B cell (primary cell): ENCODE data around the gene PTPRM. TPM values are rescaled to one million over a fixed set of nuclear protein-coding genes. Genes with fewer than 3 reads are reported as not detected.

Experiments
- ATAC-seq: fragments of 200-7000 bp; cut with Tn5 transposase; one replicate; pipeline ENCODE4 v1.10.0; 2021; ENCODE audit warnings: low read depth, mild to moderate bottlenecking, moderate number of reproducible peaks, moderate library complexity
- CTCF ChIA-PET: fragments of 350-600 bp; sonication (Branson Sonifier 250); formaldehyde crosslinking; loops from one replicate; lab custom pipeline; 2021; ENCODE audit warnings: antibody characterized with exemption, inconsistent platforms; lab: Charles Lee
- POLR2A ChIA-PET: fragments of 350-600 bp; sonication (Branson Sonifier 250); formaldehyde crosslinking; loops from one replicate; lab custom pipeline; 2021; ENCODE audit warnings: antibody characterized with exemption; lab: Charles Lee
- DNase-seq: peaks from one replicate; pipeline ENCODE4 v3.0.0; 2013
- H2AFZ ChIP-seq: 2 replicates; pipeline ENCODE4 v1.6.1; 2012; ENCODE audit warnings: mild to moderate bottlenecking, low read depth, low read length; ENCODE audit not compliant: insufficient read depth, poor library complexity, severe bottlenecking
- H3K27ac ChIP-seq, 2 donors: 1 replicate in 1 of 2; 2 replicates in 1 of 2; pipeline ENCODE4 v1.5.1; 2012 to 2013; ENCODE audit warnings: low read length in 2 of 2, mild to moderate bottlenecking in 2 of 2, moderate library complexity in 1 of 2
- H3K27me3 ChIP-seq, 4 experiments: fragments of 200-600 bp in 1 of 4; sonication (generic) in 1 of 4; replicated peaks in 1 of 4; 1 replicate in 2 of 4; 2 replicates in 2 of 4; pipeline versions ENCODE4 v1.6.1 to v1.7.0; 2013 to 2016; ENCODE audit warnings: low read length in 3 of 4, mild to moderate bottlenecking in 2 of 4, mixed read lengths in 1 of 4, moderate library complexity in 1 of 4; ENCODE audit not compliant: insufficient read depth in 4 of 4, control insufficient read depth in 3 of 4; ENCODE audit errors: control extremely low read depth in 1 of 4
- H3K36me3 ChIP-seq, 2 experiments: replicated peaks in 1 of 2; 1 replicate in 1 of 2; 2 replicates in 1 of 2; pipeline versions ENCODE4 v1.6.1 to v1.7.1; 2013; ENCODE audit warnings: low read length in 1 of 2; ENCODE audit not compliant: insufficient read depth in 2 of 2, control insufficient read depth in 1 of 2; ENCODE audit errors: control extremely low read depth in 1 of 2, extremely low read depth in 1 of 2
- H3K4me1 ChIP-seq, 2 donors: fragments of 200-600 bp in 1 of 2; sonication (generic) in 1 of 2; 1 replicate in 1 of 2; 2 replicates in 1 of 2; pipeline versions ENCODE4 v1.5.1 to v1.6.1; 2013 to 2017; ENCODE audit warnings: low read length in 2 of 2; ENCODE audit not compliant: control insufficient read depth in 2 of 2, insufficient read depth in 2 of 2
- H3K4me2 ChIP-seq: replicated peaks from 2 replicates; pipeline ENCODE3; 2012; ENCODE audit warnings: mild to moderate bottlenecking, low read depth, low read length; ENCODE audit not compliant: poor library complexity, severe bottlenecking
- H3K4me3 ChIP-seq, 5 experiments: fragments of 200-600 bp in 1 of 5; sonication (generic) in 1 of 5; 1 replicate in 3 of 5; 2 replicates in 2 of 5; pipeline versions ENCODE4 v1.5.1 to v1.7.0; 2011 to 2016; ENCODE audit warnings: low read length in 4 of 5, mild to moderate bottlenecking in 4 of 5, low read depth in 2 of 5, control low read depth in 1 of 5, moderate library complexity in 1 of 5; ENCODE audit not compliant: insufficient read depth in 1 of 5; ENCODE audit errors: control extremely low read depth in 1 of 5, extremely low read depth in 1 of 5
- H3K79me2 ChIP-seq: fragments of 200-600 bp; sonication (generic); one replicate; pipeline ENCODE4 v1.6.0; 2016; ENCODE audit warnings: low read length; ENCODE audit not compliant: control insufficient read depth, insufficient read depth
- H3K9ac ChIP-seq: fragments of 200-600 bp; sonication (generic); 2 replicates; pipeline ENCODE4 v1.6.1; 2017; ENCODE audit warnings: mild to moderate bottlenecking, low read length, moderate library complexity
- H3K9me3 ChIP-seq, 3 donors: one replicate each; pipeline versions ENCODE4 v1.6.1 to v1.7.1; 2013; ENCODE audit warnings: low read length in 2 of 3; ENCODE audit not compliant: control insufficient read depth in 2 of 3, insufficient read depth in 1 of 3; ENCODE audit errors: control extremely low read depth in 1 of 3
- H4K20me1 ChIP-seq: 2 replicates; pipeline ENCODE4 v1.6.0; 2012; ENCODE audit warnings: mild to moderate bottlenecking, low read length; ENCODE audit not compliant: insufficient read depth, control insufficient read depth, poor library complexity, severe bottlenecking
- H3K27ac Mint-ChIP-seq: one replicate; pipeline ENCODE4 v1.8.0; 2021; ENCODE audit warnings: mixed read lengths
- H3K27me3 Mint-ChIP-seq: one replicate; pipeline ENCODE4 v1.8.0; 2021; ENCODE audit warnings: mixed read lengths
- H3K4me1 Mint-ChIP-seq: one replicate; pipeline ENCODE4 v1.8.0; 2021; ENCODE audit warnings: mixed read lengths
- H3K4me3 Mint-ChIP-seq: one replicate; pipeline ENCODE4 v1.8.0; 2021; ENCODE audit warnings: mixed read lengths
- H3K9me3 Mint-ChIP-seq: one replicate; pipeline ENCODE4 v1.8.0; 2022; ENCODE audit warnings: mixed read lengths; ENCODE audit not compliant: insufficient read depth
- EZH2 ChIP-seq: IDR thresholded peaks from 2 replicates; pipeline ENCODE4 v1.6.1; 2012; ENCODE audit warnings: borderline replicate concordance, low read depth, mild to moderate bottlenecking, moderate library complexity, low read length; ENCODE audit not compliant: insufficient read depth, poor library complexity, severe bottlenecking
- WGBS: methylation state at CpG from one replicate; pipeline ENCODE4 v1.1.5; 2013; ENCODE audit warnings: missing lambda C conversion rate; ENCODE audit not compliant: insufficient coverage; 5-methylcytosine and 5-hydroxymethylcytosine counted together
- intact Hi-C: fragments of 100-400 bp; cut with micrococcal nuclease; formaldehyde crosslinking; loops from one replicate; pipeline ENCODE4 v1.10.0; 2022
- polyA plus RNA-seq: library from polyadenylated mRNA; depleted of rRNA; stranded (reverse); fragments of >200 nt; gene quantifications from 2 replicates; pipeline ENCODE4 v1.2.3, GENCODE V29; 2012
- total RNA-seq, 2 donors: library from RNA; stranded (reverse); fragments of 120-200 nt in 1 of 2; gene quantifications; 1 replicate in 1 of 2; 2 replicates in 1 of 2; pipeline versions ENCODE4 v1.2.3 to v1.2.4, GENCODE V29; 2013 to 2022
- TF ChIP-seq, protein P1 (sequence below): fragments of 200-600 bp; IDR thresholded peaks from one replicate; pipeline ENCODE4 v1.8.0; 2022; ENCODE audit warnings: antibody characterized with exemption, mild to moderate bottlenecking

The PTPRM gene
- total and polyA plus RNA-seq, 2 donors (not counting 1 experiment from before 2014, with no cell fraction given) = 0.20 to 0.89 TPM

DNA sequence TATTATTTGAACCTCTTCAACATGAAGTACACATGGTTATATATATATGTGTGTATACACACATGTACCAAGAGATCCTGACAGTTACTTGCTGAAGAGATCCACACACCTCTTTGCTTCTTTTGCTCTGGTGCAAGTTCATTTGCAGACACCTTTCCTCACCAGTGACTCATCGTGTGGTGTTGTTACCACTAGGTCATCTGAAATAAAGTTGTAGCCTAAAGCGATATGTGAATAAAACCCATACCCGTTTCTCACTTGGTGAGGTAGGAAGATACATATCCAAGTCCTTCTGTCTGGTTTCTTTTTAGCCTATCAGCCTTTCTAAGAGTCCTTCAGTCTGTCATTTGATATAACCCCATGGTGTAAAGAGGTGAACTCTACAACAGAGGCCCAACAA lies 662.7 kb downstream of the PTPRM start:
- ATAC-seq = no peak
- H3K4me2 ChIP-seq = no peak overlapping the region
- no peaks in the 10 kb centered on the region for H3K27me3 ChIP-seq
- no peak overlapping the region for H2AFZ ChIP-seq
- CTCF ChIA-PET = no interaction called here
- no peaks in the 10 kb centered on the region for H3K79me2 ChIP-seq
- H3K36me3 ChIP-seq = no peaks in the 10 kb centered on the region
- WGBS = no CpG with 5 or more reads among the region's 3 CpGs
- DNase-seq = no peak
- POLR2A ChIA-PET = no interaction called here
- H3K9me3 ChIP-seq = peaks cover 0 to 4% (median 2%) of the 10 kb centered on the region in 3 donors
- Mint-ChIP-seq H3K27ac (no peak overlapping the region), H3K9me3 (peaks cover 4% of the 10 kb centered on the region), H3K4me1 (no peaks in the 10 kb centered on the region), H3K4me3 (no peak overlapping the region), H3K27me3 (no peaks in the 10 kb centered on the region)
- H3K4me3 ChIP-seq = no peak overlapping the region
- no peak overlapping the region for H3K9ac ChIP-seq
- no peak overlapping the region for H3K27ac ChIP-seq
- no peaks in the 10 kb centered on the region for H4K20me1 ChIP-seq
- intact Hi-C loops = no loop called here
- TF ChIP-seq EZH2 = no peak
- TF ChIP-seq, protein P1, sequence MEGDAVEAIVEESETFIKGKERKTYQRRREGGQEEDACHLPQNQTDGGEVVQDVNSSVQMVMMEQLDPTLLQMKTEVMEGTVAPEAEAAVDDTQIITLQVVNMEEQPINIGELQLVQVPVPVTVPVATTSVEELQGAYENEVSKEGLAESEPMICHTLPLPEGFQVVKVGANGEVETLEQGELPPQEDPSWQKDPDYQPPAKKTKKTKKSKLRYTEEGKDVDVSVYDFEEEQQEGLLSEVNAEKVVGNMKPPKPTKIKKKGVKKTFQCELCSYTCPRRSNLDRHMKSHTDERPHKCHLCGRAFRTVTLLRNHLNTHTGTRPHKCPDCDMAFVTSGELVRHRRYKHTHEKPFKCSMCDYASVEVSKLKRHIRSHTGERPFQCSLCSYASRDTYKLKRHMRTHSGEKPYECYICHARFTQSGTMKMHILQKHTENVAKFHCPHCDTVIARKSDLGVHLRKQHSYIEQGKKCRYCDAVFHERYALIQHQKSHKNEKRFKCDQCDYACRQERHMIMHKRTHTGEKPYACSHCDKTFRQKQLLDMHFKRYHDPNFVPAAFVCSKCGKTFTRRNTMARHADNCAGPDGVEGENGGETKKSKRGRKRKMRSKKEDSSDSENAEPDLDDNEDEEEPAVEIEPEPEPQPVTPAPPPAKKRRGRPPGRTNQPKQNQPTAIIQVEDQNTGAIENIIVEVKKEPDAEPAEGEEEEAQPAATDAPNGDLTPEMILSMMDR = no peak
- H3K4me1 ChIP-seq = no peaks in the 10 kb centered on the region

DNA sequence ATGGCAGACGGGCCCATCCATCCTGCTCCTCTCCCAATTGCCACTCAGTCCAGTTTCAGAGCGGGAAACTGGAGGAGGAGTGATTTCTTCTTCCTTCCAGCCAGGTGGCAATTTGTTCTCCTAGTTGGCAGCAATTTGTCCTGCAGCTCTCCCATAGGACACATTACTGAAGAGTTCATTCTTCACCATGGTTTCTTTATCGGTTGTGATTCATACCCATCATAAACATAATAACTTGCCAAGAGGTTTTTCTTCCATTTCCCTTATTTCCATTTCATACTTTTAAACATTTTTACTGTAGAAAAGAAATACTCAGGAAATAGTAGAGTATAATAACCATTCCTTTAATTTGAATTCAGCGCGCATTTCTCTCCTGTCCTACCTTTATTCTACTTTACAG lies 664.2 kb downstream of the PTPRM start:
- CTCF ChIA-PET = no interaction called here
- DNase-seq (no peak), ATAC-seq (no peak)
- no peak overlapping the region for H3K27ac Mint-ChIP-seq
- no peak overlapping the region for H3K9ac ChIP-seq
- TF ChIP-seq EZH2 = no peak
- TF ChIP-seq, protein P1 = no peak
- intact Hi-C loops = no loop called here
- no peak overlapping the region for H3K4me2 ChIP-seq
- H3K4me1 ChIP-seq = no peaks in the 10 kb centered on the region
- no peak overlapping the region for H2AFZ ChIP-seq
- no peak overlapping the region for H3K4me3 Mint-ChIP-seq
- H4K20me1 ChIP-seq = no peaks in the 10 kb centered on the region
- H3K36me3 ChIP-seq = no peaks in the 10 kb centered on the region
- no peak overlapping the region for H3K4me3 ChIP-seq
- POLR2A ChIA-PET = no interaction called here
- WGBS = no CpG with 5 or more reads among the region's 5 CpGs
- H3K4me1 Mint-ChIP-seq = no peaks in the 10 kb centered on the region
- H3K27me3 Mint-ChIP-seq = no peaks in the 10 kb centered on the region
- H3K27me3 ChIP-seq = no peaks in the 10 kb centered on the region
- H3K9me3 ChIP-seq = peaks cover 0 to 1% (median 0%) of the 10 kb centered on the region in 3 donors
- H3K9me3 Mint-ChIP-seq = peaks cover 4% of the 10 kb centered on the region
- no peaks in the 10 kb centered on the region for H3K79me2 ChIP-seq
- H3K27ac ChIP-seq = no peak overlapping the region
